NB4 (cell line): Measurements from ENCODE around the gene LCE7A.

Source experiments
- CTCF ChIP-seq: IDR thresholded peaks from one replicate; pipeline ENCODE4 v1.5.1; 2012; ENCODE audit warnings: low read depth, low read length
- MAX ChIP-seq: IDR thresholded peaks from 2 replicates; pipeline ENCODE4 v1.6.1; 2011; ENCODE audit warnings: low read depth, low read length
- MYC ChIP-seq: IDR thresholded peaks from 2 replicates; pipeline ENCODE4 v1.6.1; 2011; ENCODE audit warnings: low read depth, low read length
- POLR2A ChIP-seq: IDR thresholded peaks from 2 replicates; pipeline ENCODE4 v1.6.1; 2011; ENCODE audit warnings: mild to moderate bottlenecking; ENCODE audit not compliant: insufficient read length; ENCODE audit errors: extremely low read depth

- TF ChIP-seq POLR2A = no peak
- TF ChIP-seq MAX = no peak
- TF ChIP-seq CTCF = no peak
- no peak for TF ChIP-seq MYC
These were observed 45.1 kb downstream of the LCE7A start for GRCh38 chr1:152904688-152905440.
